ENCODE data around the gene WDCP. TPM values are rescaled to one million over a fixed set of nuclear protein-coding genes. Genes with fewer than 3 reads are reported as not detected.

Gene WDCP
- total RNA-seq, 2 donors from 2014 or later, result 8.0 to 21.3 TPM

DNA sequence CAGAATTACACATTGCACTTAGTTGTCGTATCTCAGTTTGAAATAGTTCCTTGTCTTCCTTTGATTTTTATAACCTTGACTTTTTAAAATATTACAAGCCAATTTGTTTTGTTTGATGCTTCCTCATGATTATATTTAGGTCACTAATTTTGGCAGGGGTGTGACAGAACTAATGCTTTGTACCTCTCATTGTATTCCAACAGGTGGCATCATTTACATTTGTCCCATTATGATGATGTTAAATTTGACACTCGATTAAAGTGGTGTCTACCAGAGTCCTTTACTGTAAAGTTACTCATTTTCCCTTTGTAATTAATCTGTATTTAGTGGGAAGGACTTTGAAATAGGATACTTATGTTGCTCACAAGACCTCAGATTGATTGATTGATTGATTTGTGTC lies 58.8 kb downstream of the WDCP start:
- Histone ChIP-seq H3K4me3 (no peak overlapping the region), H3K27me3 (replicated peaks; ENCODE audit: insufficient read depth) (no peaks in the 10 kb centered on the region)
- TF ChIP-seq, protein P1, sequence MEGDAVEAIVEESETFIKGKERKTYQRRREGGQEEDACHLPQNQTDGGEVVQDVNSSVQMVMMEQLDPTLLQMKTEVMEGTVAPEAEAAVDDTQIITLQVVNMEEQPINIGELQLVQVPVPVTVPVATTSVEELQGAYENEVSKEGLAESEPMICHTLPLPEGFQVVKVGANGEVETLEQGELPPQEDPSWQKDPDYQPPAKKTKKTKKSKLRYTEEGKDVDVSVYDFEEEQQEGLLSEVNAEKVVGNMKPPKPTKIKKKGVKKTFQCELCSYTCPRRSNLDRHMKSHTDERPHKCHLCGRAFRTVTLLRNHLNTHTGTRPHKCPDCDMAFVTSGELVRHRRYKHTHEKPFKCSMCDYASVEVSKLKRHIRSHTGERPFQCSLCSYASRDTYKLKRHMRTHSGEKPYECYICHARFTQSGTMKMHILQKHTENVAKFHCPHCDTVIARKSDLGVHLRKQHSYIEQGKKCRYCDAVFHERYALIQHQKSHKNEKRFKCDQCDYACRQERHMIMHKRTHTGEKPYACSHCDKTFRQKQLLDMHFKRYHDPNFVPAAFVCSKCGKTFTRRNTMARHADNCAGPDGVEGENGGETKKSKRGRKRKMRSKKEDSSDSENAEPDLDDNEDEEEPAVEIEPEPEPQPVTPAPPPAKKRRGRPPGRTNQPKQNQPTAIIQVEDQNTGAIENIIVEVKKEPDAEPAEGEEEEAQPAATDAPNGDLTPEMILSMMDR (IDR thresholded peaks at IDR 0.05), result no peak

More for the DNA sequence above, 58.8 kb downstream of the WDCP start:
- ATAC-seq (ENCODE audit: insufficient number of reproducible peaks, low FRiP score, low read depth), result no peak
- H3K4me1 ChIP-seq (ENCODE audit: control insufficient read depth in 1 of 2, low read depth in 2 of 2), result no peaks in the 10 kb centered on the region
- H3K36me3 ChIP-seq, result peaks cover 20% of the 10 kb centered on the region
- no peak overlapping the region for H3K27ac ChIP-seq
- no peak for DNase-seq (ENCODE audit: low spot score)
- H3K9me3 ChIP-seq, result no peaks in the 10 kb centered on the region

Other genes with a start within 250 kb of the WDCP start
- 10 to 100 TPM; 38.3 to 80.7 TPM for gene ATAD2B, start 120.3 kb downstream of the WDCP start, total RNA-seq
- 10 to 100 TPM in 1 of 2 donors, 1 to 10 TPM in 1; 6.1 to 18.8 TPM for gene UBXN2A, start 106.9 kb downstream of the WDCP start, total RNA-seq
- gene MFSD2B, start 37.3 kb downstream of the WDCP start, total RNA-seq, result under 1 TPM in 1 of 2 donors, not detected in 1; 0.14 TPM
- 10 to 100 TPM in 1 of 2 donors, 1 to 10 TPM in 1; 7.3 to 12.5 TPM for gene FKBP1B, start 2.4 kb upstream of the WDCP start, total RNA-seq
- 10 to 100 TPM; 39.7 to 44.1 TPM for gene SF3B6, start 28.9 kb upstream of the WDCP start, total RNA-seq
- 10 to 100 TPM in 1 of 2 donors, 1 to 10 TPM in 1; 3.1 to 13.0 TPM for gene TP53I3, start 37.4 kb upstream of the WDCP start, total RNA-seq
- 1 to 10 TPM in 1 of 2 donors, not detected in 1; 1.9 TPM for gene PFN4, start 75.9 kb upstream of the WDCP start, total RNA-seq
- gene FAM228B, start 76.1 kb upstream of the WDCP start, total RNA-seq, result 100 to 1,000 TPM in 1 of 2 donors, 10 to 100 TPM in 1; 23.6 to 114 TPM
- gene FAM228A, start 127.7 kb upstream of the WDCP start, total RNA-seq, result under 1 TPM; 0.81 to 0.92 TPM

Measured in thoracic aorta (tissue), 2 donors.